A549 treated with RU486 at 1 μM for 4 hours (cell line): ENCODE results near the gene PCDH11X. TPM values are rescaled to one million over a fixed set of nuclear protein-coding genes. Genes with fewer than 3 reads are reported as not detected.

Experiments used
- total RNA-seq: library from RNA; stranded (reverse); fragments of 200-300 nt; extraction: Qiagen RNA extraction; gene quantifications from 5 replicates; pipeline ENCODE4 v1.2.3, GENCODE V29; 2022; ENCODE audit warnings: low read depth

PCDH11X gene, protein sequence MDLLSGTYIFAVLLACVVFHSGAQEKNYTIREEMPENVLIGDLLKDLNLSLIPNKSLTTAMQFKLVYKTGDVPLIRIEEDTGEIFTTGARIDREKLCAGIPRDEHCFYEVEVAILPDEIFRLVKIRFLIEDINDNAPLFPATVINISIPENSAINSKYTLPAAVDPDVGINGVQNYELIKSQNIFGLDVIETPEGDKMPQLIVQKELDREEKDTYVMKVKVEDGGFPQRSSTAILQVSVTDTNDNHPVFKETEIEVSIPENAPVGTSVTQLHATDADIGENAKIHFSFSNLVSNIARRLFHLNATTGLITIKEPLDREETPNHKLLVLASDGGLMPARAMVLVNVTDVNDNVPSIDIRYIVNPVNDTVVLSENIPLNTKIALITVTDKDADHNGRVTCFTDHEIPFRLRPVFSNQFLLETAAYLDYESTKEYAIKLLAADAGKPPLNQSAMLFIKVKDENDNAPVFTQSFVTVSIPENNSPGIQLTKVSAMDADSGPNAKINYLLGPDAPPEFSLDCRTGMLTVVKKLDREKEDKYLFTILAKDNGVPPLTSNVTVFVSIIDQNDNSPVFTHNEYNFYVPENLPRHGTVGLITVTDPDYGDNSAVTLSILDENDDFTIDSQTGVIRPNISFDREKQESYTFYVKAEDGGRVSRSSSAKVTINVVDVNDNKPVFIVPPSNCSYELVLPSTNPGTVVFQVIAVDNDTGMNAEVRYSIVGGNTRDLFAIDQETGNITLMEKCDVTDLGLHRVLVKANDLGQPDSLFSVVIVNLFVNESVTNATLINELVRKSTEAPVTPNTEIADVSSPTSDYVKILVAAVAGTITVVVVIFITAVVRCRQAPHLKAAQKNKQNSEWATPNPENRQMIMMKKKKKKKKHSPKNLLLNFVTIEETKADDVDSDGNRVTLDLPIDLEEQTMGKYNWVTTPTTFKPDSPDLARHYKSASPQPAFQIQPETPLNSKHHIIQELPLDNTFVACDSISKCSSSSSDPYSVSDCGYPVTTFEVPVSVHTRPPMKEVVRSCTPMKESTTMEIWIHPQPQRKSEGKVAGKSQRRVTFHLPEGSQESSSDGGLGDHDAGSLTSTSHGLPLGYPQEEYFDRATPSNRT (N-terminal part only)
- 0.04 TPM in 1 of 5 replicates, not detected in the others for total RNA-seq

GRCh38 chrX:91779135-91779534 lies at the start of gene PCDH11X:
TSS of gene PCDH11X (plus strand) at chrX:91779375. CDS start at chrX:91835505, 56,130 bp downstream.

